ENCODE results near the gene PRIM2.
"Not testable (repeated sequence)": the region's sequence is repeated elsewhere in the genome, so short reads cannot be mapped to it uniquely, and the experiment has no call there.

DNA sequence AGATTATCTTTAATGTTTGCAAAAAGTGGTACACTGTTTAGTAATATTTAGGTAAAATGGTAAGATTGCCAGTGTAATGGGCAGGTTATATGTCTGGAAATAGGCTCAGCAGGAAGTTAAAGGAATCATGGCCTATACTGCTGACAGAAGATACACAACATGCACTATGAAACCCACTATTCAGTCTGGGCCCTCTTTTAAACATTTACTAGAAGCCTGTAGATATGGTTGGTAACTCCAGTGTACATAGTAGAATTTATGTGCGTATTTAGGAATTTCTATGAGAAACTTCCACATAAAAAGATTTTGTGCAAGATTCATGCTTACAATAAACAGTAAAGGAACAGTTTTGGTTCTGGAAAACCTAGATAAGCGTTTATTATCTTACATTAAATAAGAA, 178.8 kb downstream of the PRIM2 start:
- TF ChIP-seq, protein P1, sequence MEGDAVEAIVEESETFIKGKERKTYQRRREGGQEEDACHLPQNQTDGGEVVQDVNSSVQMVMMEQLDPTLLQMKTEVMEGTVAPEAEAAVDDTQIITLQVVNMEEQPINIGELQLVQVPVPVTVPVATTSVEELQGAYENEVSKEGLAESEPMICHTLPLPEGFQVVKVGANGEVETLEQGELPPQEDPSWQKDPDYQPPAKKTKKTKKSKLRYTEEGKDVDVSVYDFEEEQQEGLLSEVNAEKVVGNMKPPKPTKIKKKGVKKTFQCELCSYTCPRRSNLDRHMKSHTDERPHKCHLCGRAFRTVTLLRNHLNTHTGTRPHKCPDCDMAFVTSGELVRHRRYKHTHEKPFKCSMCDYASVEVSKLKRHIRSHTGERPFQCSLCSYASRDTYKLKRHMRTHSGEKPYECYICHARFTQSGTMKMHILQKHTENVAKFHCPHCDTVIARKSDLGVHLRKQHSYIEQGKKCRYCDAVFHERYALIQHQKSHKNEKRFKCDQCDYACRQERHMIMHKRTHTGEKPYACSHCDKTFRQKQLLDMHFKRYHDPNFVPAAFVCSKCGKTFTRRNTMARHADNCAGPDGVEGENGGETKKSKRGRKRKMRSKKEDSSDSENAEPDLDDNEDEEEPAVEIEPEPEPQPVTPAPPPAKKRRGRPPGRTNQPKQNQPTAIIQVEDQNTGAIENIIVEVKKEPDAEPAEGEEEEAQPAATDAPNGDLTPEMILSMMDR (IDR thresholded peaks at IDR 0.05; ENCODE audit: low read depth, low read length) = not testable (repeated sequence)
- not testable (repeated sequence) for TF ChIP-seq POLR2A (IDR thresholded peaks at IDR 0.05; ENCODE audit: extremely low read depth, insufficient read length)

Measured in NB4 (cell line).